ENCODE measurements around the gene PRR20B. TPM values are rescaled to one million over a fixed set of nuclear protein-coding genes. Genes with fewer than 3 reads are reported as not detected.
"Not testable (repeated sequence)": the region's sequence is repeated elsewhere in the genome, so short reads cannot be mapped to it uniquely, and the experiment has no call there.

PRR20B gene
- not detected in 2 replicates for total RNA-seq

DNA sequence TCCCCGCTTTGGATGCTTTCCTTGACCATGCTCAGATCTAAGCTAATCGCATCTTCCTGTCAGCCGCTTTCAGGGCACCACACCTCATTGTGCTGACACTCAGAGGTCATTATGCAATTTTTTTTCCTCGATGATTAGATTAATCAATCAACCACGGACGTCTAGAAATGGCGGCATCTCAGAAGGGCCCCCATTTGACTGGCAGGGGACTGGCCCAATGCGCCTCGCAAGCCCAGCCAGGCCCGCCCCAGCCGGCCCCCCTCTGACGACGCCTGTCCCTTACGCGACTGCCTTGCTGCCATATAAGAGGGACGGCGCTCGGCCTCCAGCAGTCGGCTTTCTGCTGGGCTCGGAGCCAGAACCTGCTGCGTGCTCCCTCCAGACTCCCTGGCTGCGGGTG lies at the start of gene PRR20B:
PRR20B (plus strand) TSS at position 301 of the 400 bp plus-strand sequence. CDS start 387 bp downstream, outside the sequence.
- DNase-seq = not testable (repeated sequence)

DNA sequence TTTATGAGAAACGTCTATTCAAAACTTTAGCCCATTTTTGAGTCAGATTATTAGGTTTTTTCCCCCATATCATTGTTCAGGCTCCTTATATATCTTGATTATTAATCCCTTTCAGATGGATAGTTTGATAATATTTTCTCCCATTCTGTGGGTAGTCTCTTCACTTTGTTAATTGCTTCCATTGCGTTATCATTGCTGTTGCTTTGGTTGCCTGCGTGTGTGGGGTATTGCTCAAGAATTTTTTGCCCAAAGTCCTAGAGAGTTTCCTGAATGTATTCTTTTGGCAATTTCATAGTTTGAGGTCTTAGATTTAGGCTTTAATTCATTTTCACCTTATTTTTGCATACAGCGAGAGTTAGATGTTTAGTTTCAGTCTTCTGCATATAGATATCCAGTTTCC lies 32.3 kb upstream of the PRR20B start:
- DNase-seq = no peak

DNA sequence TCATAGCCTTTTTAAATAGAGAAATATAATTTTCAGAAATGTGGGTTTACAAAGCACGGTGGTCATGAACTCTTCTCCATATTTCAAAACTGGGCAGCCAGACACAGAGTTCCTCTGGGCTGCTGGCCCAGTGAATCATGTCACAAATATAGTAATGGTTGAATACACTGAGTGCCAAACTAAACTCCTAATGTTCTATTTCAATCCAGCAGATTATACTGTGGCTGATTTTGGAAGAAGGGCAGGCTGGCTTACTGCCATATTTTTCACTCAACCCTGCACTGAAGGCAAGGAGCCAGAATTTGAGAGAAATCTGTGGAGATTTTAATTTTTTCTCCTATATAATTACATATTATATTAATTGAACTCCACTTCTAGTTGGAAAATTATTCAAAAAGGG lies 23.6 kb upstream of the PRR20B start:
- DNase-seq = no peak

DNA sequence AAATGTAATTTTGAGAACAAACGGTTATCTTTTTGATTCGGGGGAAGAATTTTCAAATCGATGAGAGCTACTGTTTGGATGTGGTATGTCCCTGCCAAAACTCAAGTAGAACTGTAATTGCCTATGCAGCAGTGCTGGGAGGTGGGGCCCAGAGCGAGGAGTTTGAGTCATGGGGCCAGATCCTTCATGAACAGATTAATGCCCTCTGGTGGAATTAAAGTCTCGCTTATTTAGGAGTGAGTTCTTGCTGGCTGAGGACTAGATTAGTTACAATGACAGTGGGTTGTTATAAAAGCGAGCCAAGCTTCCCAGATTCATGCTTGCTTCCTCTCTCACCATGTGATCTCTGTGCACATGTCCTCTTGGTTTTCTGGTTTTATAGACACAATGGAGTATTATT lies 18.4 kb upstream of the PRR20B start:
- no peak for DNase-seq

DNA sequence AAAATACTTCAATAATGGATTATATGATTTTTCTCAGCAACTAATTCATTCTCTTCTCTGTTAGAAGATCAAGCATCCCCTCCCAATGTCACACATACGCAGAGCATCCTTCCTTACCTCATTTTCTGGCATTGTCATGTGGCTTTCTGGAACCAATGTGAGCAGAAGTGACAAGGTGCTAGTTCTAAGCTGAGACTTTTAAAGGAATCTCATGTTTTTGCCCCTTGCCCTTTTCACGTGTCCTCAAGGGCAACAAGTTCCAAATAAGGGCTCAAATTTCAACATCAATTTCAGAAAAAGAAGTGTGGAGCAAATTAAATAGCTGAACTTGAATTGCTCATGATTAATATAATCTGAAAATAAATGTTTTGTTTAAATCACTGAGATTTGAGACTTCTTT lies 11.2 kb upstream of the PRR20B start:
- DNase-seq = no peak

DNA sequence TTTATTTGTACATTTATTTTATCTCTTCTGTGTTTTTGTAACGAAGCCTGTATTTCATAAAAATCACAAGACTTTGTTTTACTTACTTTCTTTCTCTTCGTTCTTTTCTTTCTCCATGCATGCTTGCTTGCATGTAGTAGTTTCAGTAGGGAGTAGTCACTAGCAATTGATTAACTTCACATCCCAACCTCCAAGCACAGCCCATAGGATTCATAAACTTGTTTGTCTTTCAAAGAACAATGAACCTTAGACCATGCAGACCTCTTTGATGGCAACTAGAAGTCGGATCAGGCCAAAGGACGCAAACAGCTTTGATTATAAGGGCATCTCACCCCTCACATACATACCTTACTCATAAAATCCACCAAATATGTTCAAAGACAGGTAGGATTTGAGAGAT lies 9.7 kb upstream of the PRR20B start:
- DNase-seq = no peak

DNA sequence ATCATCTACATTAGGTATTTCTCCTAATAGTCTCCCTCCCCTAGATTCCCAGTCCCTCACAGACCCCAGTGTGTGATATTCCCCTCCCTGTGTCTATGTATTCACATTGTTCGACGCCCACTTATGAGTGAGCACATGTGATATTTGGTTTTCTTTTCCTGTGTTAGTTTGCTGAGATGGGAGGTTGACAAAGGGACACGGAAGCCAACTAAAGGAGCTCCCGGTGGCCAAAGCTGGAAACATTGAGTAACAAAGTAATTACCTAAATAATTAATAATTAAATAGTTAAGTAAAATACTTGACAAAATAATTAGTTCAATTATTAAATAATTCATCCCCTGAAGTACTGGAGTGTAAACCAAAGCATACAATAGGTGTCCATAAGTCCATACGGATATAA lies 8.3 kb upstream of the PRR20B start:
- DNase-seq = no peak

DNA sequence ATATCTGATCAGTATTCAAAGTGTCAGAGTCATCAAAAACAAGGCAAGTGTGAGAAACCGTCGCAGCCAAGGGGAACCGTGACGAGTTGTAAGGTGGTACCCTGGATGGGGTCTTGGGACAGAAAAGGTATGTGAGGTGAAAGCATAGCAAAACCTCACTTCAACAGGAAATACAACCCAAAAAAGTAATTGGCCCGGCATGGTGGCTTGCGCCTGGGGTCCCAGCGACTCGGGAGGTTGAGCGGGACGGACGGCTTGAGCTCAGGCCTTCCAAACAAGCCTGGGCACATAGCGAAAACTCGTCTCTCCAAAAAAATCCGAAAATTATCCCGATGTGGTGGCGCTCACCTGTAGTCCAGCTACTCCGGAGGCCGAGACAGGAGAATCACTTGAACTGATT lies 7.5 kb upstream of the PRR20B start:
- not testable (repeated sequence) for DNase-seq

DNA sequence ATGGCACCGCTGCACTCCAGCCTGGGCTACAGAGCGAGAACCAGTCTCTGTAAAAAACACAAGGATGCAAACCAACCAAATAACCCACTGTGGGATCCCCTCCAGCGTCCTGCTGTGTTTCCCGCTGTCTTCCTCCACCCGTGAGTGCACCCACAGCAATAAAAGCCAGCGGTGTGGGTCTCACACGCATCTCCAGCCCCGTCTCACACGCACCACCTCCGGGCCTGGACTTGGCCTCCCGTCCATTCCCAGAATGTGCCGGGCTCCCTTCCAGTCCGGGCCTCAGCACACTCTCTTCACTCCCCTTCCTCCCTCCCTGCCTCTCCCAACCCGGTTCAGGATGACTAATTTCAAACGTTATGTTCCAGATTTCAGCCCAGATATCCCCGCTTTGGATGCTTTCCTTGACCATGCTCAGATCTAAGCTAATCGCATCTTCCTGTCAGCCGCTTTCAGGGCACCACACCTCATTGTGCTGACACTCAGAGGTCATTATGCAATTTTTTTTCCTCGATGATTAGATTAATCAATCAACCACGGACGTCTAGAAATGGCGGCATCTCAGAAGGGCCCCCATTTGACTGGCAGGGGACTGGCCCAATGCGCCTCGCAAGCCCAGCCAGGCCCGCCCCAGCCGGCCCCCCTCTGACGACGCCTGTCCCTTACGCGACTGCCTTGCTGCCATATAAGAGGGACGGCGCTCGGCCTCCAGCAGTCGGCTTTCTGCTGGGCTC lies 6.9 kb upstream of the PRR20B start, which contains the start of gene PRR20A:
PRR20A (plus strand) TSS at position 684 of the 734 bp plus-strand sequence. CDS start 387 bp downstream, outside the sequence.
- DNase-seq = not testable (repeated sequence)

DNA sequence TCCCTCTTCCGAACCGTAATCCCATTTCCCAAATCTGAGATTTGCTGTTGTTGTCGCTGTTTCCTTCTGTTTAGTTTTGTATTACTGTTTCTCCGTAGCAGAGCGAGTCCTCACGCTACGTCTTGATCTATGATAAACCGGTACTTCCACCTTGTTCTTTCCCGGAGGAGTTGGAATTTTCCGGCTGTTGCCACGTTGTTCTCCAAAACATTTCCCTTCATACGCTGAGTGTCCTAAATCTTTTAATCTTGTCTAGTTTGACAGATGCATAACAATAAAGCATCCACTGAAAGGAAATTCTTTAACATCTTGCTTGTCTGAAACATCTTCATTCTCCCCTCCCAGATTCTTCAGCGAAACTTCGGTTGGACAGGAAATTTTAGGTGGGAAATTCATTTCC lies 818 bp downstream of the PRR20B start:
- DNase-seq = not testable (repeated sequence)

DNA sequence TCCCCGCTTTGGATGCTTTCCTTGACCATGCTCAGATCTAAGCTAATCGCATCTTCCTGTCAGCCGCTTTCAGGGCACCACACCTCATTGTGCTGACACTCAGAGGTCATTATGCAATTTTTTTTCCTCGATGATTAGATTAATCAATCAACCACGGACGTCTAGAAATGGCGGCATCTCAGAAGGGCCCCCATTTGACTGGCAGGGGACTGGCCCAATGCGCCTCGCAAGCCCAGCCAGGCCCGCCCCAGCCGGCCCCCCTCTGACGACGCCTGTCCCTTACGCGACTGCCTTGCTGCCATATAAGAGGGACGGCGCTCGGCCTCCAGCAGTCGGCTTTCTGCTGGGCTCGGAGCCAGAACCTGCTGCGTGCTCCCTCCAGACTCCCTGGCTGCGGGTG lies 6.5 kb downstream of the PRR20B start, which contains the start of gene PRR20C:
PRR20C (plus strand) TSS at position 301 of the 400 bp plus-strand sequence. CDS start 387 bp downstream, outside the sequence.
- DNase-seq = not testable (repeated sequence)

DNA sequence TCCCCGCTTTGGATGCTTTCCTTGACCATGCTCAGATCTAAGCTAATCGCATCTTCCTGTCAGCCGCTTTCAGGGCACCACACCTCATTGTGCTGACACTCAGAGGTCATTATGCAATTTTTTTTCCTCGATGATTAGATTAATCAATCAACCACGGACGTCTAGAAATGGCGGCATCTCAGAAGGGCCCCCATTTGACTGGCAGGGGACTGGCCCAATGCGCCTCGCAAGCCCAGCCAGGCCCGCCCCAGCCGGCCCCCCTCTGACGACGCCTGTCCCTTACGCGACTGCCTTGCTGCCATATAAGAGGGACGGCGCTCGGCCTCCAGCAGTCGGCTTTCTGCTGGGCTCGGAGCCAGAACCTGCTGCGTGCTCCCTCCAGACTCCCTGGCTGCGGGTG lies 13.0 kb downstream of the PRR20B start, which contains the start of gene PRR20D:
PRR20D (plus strand) TSS at position 301 of the 400 bp plus-strand sequence. CDS start 387 bp downstream, outside the sequence.
- not testable (repeated sequence) for DNase-seq

DNA sequence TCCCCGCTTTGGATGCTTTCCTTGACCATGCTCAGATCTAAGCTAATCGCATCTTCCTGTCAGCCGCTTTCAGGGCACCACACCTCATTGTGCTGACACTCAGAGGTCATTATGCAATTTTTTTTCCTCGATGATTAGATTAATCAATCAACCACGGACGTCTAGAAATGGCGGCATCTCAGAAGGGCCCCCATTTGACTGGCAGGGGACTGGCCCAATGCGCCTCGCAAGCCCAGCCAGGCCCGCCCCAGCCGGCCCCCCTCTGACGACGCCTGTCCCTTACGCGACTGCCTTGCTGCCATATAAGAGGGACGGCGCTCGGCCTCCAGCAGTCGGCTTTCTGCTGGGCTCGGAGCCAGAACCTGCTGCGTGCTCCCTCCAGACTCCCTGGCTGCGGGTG lies 19.6 kb downstream of the PRR20B start, which contains the start of gene PRR20E:
PRR20E (plus strand) TSS at position 301 of the 400 bp plus-strand sequence. CDS start 387 bp downstream, outside the sequence.
- not testable (repeated sequence) for DNase-seq

DNA sequence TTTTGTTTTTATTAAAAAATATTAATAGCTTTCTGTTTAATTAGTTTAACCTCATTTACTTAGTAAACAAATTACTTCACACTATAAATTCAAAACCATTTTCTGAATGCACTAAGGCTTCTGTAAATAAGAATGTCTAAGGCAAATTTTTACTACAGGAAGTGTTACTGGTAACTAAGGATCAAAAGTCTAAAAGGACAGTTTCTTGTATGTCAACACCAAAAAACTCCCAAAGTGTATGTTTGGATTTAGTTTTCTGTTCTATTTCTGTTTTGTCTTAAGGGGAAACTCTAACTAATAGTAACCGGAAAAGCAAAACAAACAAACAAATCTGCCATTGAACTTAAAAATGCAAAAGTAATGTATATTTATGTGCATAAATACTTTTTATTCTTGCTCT lies 44.4 kb downstream of the PRR20B start:
- no peak for DNase-seq

Other genes with a start within 250 kb of the PRR20B start
- gene PRR20A, start 6.6 kb upstream of the PRR20B start, total RNA-seq = not detected in 2 replicates
- gene PRR20C, start 6.6 kb downstream of the PRR20B start, total RNA-seq = not detected in 2 replicates
- not detected in 2 replicates for gene PRR20D, start 13.1 kb downstream of the PRR20B start, total RNA-seq
- gene PRR20E, start 19.7 kb downstream of the PRR20B start, total RNA-seq = not detected in 2 replicates

All from dermis blood vessel endothelial cell (primary cell).